GM13977 (cell line): ENCODE measurements around the gene TNFAIP6.
"Not testable (repeated sequence)": the region's sequence is repeated elsewhere in the genome, so short reads cannot be mapped to it uniquely, and the experiment has no call there.

Experiments
- DNase-seq: peaks from one replicate; pipeline ENCODE4 v3.0.0; 2012; ENCODE audit warnings: low spot score
- CTCF ChIP-seq: IDR thresholded peaks from 2 replicates; pipeline ENCODE4 v1.5.1; 2012; ENCODE audit warnings: mild to moderate bottlenecking, control low read depth; ENCODE audit not compliant: insufficient read depth; ENCODE audit errors: extremely low read depth, missing control alignments
- in situ Hi-C: fragments of 300-500 bp; cut with MboI; formaldehyde crosslinking; loops from one replicate; pipeline ENCODE4 v1.12.0; 2022; ENCODE audit warnings: low sequenced_read_pairs, low pct_unique_long_range_greater_than_20kb, mixed read lengths, inconsistent platforms; ENCODE audit not compliant: unreplicated experiment

TNFAIP6 gene, protein sequence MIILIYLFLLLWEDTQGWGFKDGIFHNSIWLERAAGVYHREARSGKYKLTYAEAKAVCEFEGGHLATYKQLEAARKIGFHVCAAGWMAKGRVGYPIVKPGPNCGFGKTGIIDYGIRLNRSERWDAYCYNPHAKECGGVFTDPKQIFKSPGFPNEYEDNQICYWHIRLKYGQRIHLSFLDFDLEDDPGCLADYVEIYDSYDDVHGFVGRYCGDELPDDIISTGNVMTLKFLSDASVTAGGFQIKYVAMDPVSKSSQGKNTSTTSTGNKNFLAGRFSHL

DNA sequence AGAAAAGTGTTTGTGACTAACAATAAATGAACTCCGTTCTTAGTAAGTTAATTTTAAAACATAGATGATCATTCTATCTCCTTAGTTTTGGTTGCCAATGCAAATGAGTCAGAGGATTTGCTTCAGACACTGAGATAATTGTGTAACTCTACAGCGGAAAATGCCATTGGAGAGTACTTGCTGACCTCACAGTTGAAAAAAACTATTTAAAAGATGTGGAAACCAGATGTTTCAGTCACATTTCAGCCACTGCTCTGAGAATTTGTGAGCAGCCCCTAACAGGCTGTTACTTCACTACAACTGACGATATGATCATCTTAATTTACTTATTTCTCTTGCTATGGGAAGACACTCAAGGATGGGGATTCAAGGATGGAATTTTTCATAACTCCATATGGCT is at the start of gene TNFAIP6:
Gene TNFAIP6, plus strand, starts transcription at position 234 of the 400 bp plus-strand sequence. Its CDS starts 75 bp downstream, at position 309.
- in situ Hi-C loops: no loop called here
- DNase-seq: no peak
- TF ChIP-seq CTCF: no peak

DNA sequence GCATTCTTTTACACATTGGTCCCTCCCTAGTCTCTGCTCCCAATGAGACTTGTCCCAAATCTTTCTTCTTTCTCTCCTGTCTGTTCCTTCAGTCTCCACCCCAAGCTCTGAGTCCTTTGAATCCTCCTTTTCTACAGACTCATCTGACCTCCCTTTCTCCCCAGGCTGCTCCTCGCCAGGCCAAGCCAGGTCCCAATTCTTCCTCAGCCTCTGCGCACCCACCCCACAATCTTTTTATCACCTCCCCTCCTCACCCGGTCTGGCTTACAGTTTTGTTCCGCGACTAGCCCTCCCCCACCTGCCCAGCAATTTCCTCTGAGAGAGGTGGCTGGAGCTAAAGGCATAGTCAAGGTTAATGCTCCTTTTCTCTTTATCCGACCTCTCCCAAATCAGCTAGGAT is 47.1 kb upstream of the TNFAIP6 start:
- DNase-seq, in situ Hi-C loops: not testable (repeated sequence)

DNA sequence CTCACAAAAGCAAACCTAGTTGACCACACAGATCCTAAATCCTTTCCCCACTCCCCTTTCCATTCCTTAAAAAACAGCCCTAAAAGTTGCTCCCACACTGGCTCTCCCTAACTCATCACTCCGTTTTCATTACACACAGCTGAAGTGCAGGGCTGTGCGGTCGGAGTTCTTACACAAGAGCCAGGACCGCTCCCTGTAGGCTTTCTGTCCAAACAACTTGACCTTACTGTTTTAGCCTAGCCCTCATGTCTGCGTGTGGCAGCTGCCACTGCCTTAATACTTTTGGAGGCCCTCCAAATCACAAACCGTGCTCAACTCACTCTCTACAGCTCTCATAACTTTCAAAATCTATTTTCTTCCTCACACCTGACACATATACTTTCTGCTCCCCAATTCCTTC is 45.0 kb upstream of the TNFAIP6 start:
- in situ Hi-C loops, DNase-seq: not testable (repeated sequence)

DNA sequence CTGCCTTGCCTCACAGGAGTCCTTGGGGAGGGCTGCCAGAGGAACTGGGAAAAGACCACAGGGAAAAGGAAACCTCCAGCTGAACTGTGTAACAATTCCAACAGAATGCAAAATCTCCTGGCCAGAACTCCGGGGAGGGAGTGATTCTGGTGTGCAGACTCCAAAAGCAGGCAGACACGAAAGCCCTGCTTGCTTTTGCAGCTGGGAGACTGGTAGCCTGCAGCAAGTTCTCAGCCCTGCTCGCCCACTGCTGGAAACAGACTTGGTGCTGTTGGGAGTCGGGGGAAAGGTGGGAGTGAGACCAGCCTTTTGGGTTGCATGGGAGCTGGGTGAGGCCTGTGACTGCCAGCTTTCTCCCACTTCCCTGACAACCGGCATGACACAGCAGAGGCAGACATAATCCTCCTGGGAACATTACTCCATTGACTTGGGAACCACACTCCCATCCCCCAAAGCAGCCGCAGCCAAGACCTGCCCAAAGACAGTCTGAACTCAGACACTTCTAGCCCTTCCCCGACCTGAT is 42.0 kb upstream of the TNFAIP6 start:
- no peak for DNase-seq
- in situ Hi-C loops: no loop called here

DNA sequence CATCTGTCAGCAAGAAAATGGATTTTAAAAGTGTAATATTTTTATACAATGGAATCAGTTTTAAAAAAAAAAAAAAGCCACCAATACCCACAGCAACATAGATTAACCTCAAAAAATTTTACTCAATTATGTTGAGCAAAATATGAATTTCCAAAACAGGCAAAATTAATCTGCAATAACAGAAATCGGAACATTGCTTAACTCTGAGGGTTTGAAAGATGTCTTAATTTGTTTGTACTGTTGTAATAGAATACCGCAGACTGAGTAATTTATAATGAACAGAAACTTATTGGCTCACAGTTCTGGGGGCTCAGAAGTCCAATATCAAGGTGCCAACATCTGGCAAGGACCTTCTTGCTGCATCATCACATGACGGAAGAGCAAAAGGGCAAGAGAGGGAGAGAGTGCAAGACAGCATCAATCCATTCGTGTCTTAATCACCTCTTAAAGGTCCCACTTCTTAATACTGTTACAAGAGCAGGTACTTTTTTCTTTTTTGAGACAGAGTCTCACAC is 31.8 kb upstream of the TNFAIP6 start:
- in situ Hi-C loops: no loop called here
- TF ChIP-seq CTCF: no peak
- DNase-seq: no peak

More for the DNA sequence above, 42.0 kb upstream of the TNFAIP6 start:
- TF ChIP-seq CTCF: no peak

DNA sequence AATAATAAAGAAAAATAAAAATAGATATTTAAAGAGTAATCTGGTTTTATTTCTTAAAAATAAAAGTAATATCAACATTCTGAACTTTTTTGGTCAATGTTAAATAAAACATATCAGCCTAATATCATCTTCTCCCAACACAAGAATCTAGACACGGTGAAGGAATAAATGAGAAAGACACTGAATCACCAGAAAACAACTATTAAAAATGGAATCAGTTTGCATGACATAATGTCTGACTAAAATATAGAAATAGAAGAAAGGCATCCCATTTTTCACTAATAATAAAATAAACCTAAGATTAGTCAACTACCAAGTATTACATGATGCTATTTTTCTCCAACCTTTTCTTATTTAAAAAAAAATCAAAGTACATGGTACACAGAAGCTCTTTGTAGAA is 30.8 kb upstream of the TNFAIP6 start:
- no peak for DNase-seq
- no peak for TF ChIP-seq CTCF
- in situ Hi-C loops: no loop called here

DNA sequence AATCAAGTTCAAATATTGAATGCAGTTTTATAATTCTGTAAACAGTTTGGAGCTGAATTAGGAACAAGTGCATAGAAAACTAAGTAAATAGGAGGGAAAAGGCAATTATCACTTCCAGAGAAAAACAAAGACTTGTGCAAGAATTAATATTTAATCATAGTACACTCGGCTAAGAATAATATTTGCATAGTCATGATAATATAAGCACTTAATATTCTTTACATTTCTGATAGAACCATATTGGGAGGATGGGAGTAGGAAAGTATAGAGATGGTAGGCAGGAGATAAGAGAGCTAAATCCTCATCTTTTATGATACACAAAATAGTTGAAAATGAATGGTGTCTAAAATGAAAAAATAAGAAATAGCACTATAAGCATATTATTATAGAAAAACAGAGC is 27.4 kb upstream of the TNFAIP6 start:
- in situ Hi-C loops: no loop called here
- no peak for DNase-seq
- no peak for TF ChIP-seq CTCF

DNA sequence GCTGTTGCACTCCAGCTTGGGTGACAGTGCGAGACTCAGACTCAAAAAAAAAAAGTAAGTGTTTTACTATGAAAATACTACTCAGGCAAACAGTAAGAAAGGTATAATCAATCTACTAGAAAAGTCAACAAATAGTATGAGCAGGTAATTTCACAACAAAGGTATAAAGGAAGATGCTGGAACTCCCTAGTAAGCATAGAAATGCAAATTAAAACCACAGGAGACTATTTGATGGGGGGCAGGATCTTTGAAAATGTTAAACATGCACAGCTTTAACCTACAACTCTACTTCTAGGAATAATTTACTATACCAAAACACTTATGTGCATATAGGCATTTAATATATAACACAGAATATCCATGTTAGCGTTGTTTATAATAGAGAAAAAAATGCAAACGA is 24.3 kb upstream of the TNFAIP6 start:
- no peak for DNase-seq
- in situ Hi-C loops: no loop called here
- no peak for TF ChIP-seq CTCF
